Keratinocyte (primary cell): Measurements from ENCODE around the gene VPS33B. TPM values are rescaled to one million over a fixed set of nuclear protein-coding genes. Genes with fewer than 3 reads are reported as not detected.
A peak's percentile ranks its signal among the peaks of the same experiment; 100 is the strongest.

Source experiments
- DNase-seq: peaks from one replicate; pipeline ENCODE4 v3.0.0-alpha.2; 2011; ENCODE audit warnings: low read depth, missing footprints, low spot score
- FAIRE-seq: peaks from 2 replicates; lab custom pipeline; 2011; peaks lifted over from hg19 to GRCh38; lab: Jason Lieb, UNC
- H2AFZ ChIP-seq: 2 replicates; pipeline ENCODE4 v1.6.0; 2012; ENCODE audit warnings: low read length, control low read depth, inconsistent platforms; ENCODE audit not compliant: control insufficient read depth
- H3K27ac ChIP-seq: 2 replicates; pipeline ENCODE4 v1.5.1; 2011; ENCODE audit warnings: low read length; ENCODE audit not compliant: control insufficient read depth, insufficient read depth
- H3K27me3 ChIP-seq: 3 replicates; pipeline ENCODE4 v1.6.0; 2011; ENCODE audit warnings: low read length; ENCODE audit not compliant: control insufficient read depth, insufficient read depth; ENCODE audit errors: extremely low read depth
- H3K36me3 ChIP-seq, 2 experiments: 2 replicates in 1 of 2; 3 replicates in 1 of 2; pipeline ENCODE4 v1.5.1; 2011; ENCODE audit warnings: low read length in 2 of 2, mild to moderate bottlenecking in 1 of 2; ENCODE audit not compliant: control insufficient read depth in 2 of 2, insufficient read depth in 2 of 2; ENCODE audit errors: extremely low read depth in 1 of 2
- H3K4me1 ChIP-seq: 3 replicates; pipeline ENCODE4 v1.5.1; 2011; ENCODE audit warnings: low read length; ENCODE audit not compliant: control insufficient read depth, insufficient read depth; ENCODE audit errors: extremely low read depth
- H3K4me2 ChIP-seq: 3 replicates; pipeline ENCODE4 v1.6.0; 2011; ENCODE audit warnings: low read depth, low read length; ENCODE audit not compliant: control insufficient read depth, insufficient read depth; ENCODE audit errors: extremely low read depth
- H3K4me3 ChIP-seq, 3 experiments: fragments of 200-600 bp in 1 of 3; sonication (generic) in 1 of 3; 2 replicates in 2 of 3; 3 replicates in 1 of 3; pipeline ENCODE4 v1.5.1; 2011 to 2016; ENCODE audit warnings: low read length in 3 of 3, mild to moderate bottlenecking in 3 of 3, control low read depth in 2 of 3, inconsistent platforms in 1 of 3, low read depth in 1 of 3, mixed read lengths in 1 of 3, mixed run types in 1 of 3, moderate library complexity in 1 of 3; ENCODE audit not compliant: control insufficient read depth in 2 of 3, insufficient read depth in 2 of 3; ENCODE audit errors: extremely low read depth in 1 of 3
- H3K79me2 ChIP-seq: 2 replicates; pipeline ENCODE4 v1.6.0; 2012; ENCODE audit warnings: low read length; ENCODE audit not compliant: control insufficient read depth, insufficient read depth
- H3K9ac ChIP-seq: 3 replicates; pipeline ENCODE4 v1.6.0; 2011; ENCODE audit warnings: low read length; ENCODE audit not compliant: control insufficient read depth, insufficient read depth; ENCODE audit errors: extremely low read depth
- H3K9me1 ChIP-seq: 3 replicates; pipeline ENCODE4 v1.6.0; 2011; ENCODE audit warnings: low read length; ENCODE audit not compliant: control insufficient read depth, insufficient read depth; ENCODE audit errors: extremely low read depth
- H3K9me3 ChIP-seq: 2 replicates; pipeline ENCODE4 v1.5.1; 2012; ENCODE audit warnings: low read depth, low read length; ENCODE audit not compliant: control insufficient read depth
- H4K20me1 ChIP-seq: 3 replicates; pipeline ENCODE4 v1.6.0; 2011; ENCODE audit warnings: low read length; ENCODE audit not compliant: control insufficient read depth, insufficient read depth; ENCODE audit errors: extremely low read depth
- CTCF ChIP-seq, 3 experiments: IDR thresholded peaks in 1 of 3; conservative IDR thresholded peaks in 1 of 3; optimal IDR thresholded peaks in 1 of 3; 2 replicates in 2 of 3; 3 replicates in 1 of 3; pipeline versions ENCODE3 to v1.5.1; 2011; ENCODE audit warnings: low read length in 3 of 3, mild to moderate bottlenecking in 3 of 3, moderate library complexity in 2 of 3, control low read depth in 1 of 3, inconsistent platforms in 1 of 3; ENCODE audit not compliant: insufficient read depth in 2 of 3; ENCODE audit errors: extremely low read depth in 1 of 3
- EZH2 ChIP-seq: IDR thresholded peaks from one replicate; pipeline ENCODE4 v1.6.1; 2012; ENCODE audit warnings: inconsistent platforms, mild to moderate bottlenecking, low read length, moderate library complexity
- dilution Hi-C: fragments of 300-500 bp; cut with MboI; formaldehyde crosslinking; loops from one replicate; pipeline ENCODE4 v1.7.0; 2020; ENCODE audit warnings: low sequenced_read_pairs; ENCODE audit not compliant: extremely low pct_ligation_motif_present
- polyA plus RNA-seq, 5 experiments: library from polyadenylated mRNA; depleted of rRNA in 3 of 5; stranded (reverse) in 3 of 5; stranded (forward) in 1 of 5; unstranded in 1 of 5; fragments of >200 nt; gene quantifications; 1 replicate in 1 of 5; 2 replicates in 3 of 5; 3 replicates in 1 of 5; pipeline versions ENCODE4 v1.2.1 to v1.2.3, GENCODE V29; 2011 to 2012; ENCODE audit warnings: missing spikeins in 2 of 5, low read depth in 1 of 5, low replicate concordance in 1 of 5

VPS33B gene
- polyA plus RNA-seq, 1 donor (not counting 4 experiments of a cell fraction or from before 2014, with no cell fraction given), result 20.2 TPM

GRCh38 chr15:91061230-91061629 lies 38.8 kb upstream of the VPS33B start:
- FAIRE-seq, result no peak
- H3K79me2 ChIP-seq, result no peaks in the 10 kb centered on the region
- no peak overlapping the region for H3K4me2 ChIP-seq
- H3K4me3 ChIP-seq, result no peak overlapping the region
- H4K20me1 ChIP-seq, result no peaks in the 10 kb centered on the region
- no peak overlapping the region for H3K27ac ChIP-seq
- dilution Hi-C loops, result loop anchor here (25.0 kb wide), 1 partner anchor 201 kb away; no protein-coding TSS in a partner anchor
- H3K9ac ChIP-seq, result no peak overlapping the region
- no peaks in the 10 kb centered on the region for H3K4me1 ChIP-seq
- no peaks in the 10 kb centered on the region for H3K36me3 ChIP-seq
- H3K9me1 ChIP-seq, result no peaks in the 10 kb centered on the region
- DNase-seq, result no peak
- H3K27me3 ChIP-seq, result peaks cover 4% of the 10 kb centered on the region
- H2AFZ ChIP-seq, result no peak overlapping the region
- TF ChIP-seq EZH2 (no peak), CTCF (optimal IDR thresholded peaks at IDR 0.05 in 1 of 3, IDR thresholded peaks at IDR 0.05 in 1 of 3, conservative IDR thresholded peaks at IDR 0.05 in 1 of 3; ENCODE audit: extremely low read depth in 1 of 3, insufficient read depth in 2 of 3, low read length in 3 of 3) (no peak)
- H3K9me3 ChIP-seq, result no peaks in the 10 kb centered on the region

GRCh38 chr15:91055548-91056331 lies 33.3 kb upstream of the VPS33B start:
- Histone ChIP-seq H3K9ac (no peak overlapping the region), H2AFZ (no peak overlapping the region), H3K4me1 (no peaks in the 10 kb centered on the region), H3K4me3 (no peak overlapping the region), H3K79me2 (no peaks in the 10 kb centered on the region), H3K4me2 (no peak overlapping the region), H3K27me3 (peaks cover 10% of the 10 kb centered on the region), H3K9me1 (no peaks in the 10 kb centered on the region), H4K20me1 (no peaks in the 10 kb centered on the region), H3K36me3 (no peaks in the 10 kb centered on the region), H3K9me3 (no peaks in the 10 kb centered on the region), H3K27ac (no peak overlapping the region)
- no peak for DNase-seq
- FAIRE-seq, result peak; percentile 96
- TF ChIP-seq CTCF (optimal IDR thresholded peaks at IDR 0.05 in 1 of 3, IDR thresholded peaks at IDR 0.05 in 1 of 3, conservative IDR thresholded peaks at IDR 0.05 in 1 of 3; ENCODE audit: extremely low read depth in 1 of 3, insufficient read depth in 2 of 3, low read length in 3 of 3) (peak; percentile 80 to 90 (median 90)), EZH2 (no peak)
- dilution Hi-C loops, result loop anchor here (25.0 kb wide), 1 partner anchor 207 kb away; no protein-coding TSS in a partner anchor
